ENCODE measurements around the gene ALAD. TPM values are rescaled to one million over a fixed set of nuclear protein-coding genes. Genes with fewer than 3 reads are reported as not detected.
"Not testable (repeated sequence)": the region's sequence is repeated elsewhere in the genome, so short reads cannot be mapped to it uniquely, and the experiment has no call there.

ALAD gene
- total and polyA plus RNA-seq, 9 of the 15 experiments (the other 6 are each of a cell fraction or from before 2014, with no cell fraction given): 1.3 to 12.7 (median 6.8) TPM

GRCh38 chr9:113381909-113382411, 19.1 kb downstream of the ALAD start:
- CTCF ChIA-PET (ENCODE audit: low intra/inter-chr PET ratio): no interaction called here
- Histone ChIP-seq H3K27me3 (ENCODE audit: control insufficient read depth in 2 of 2, insufficient read depth in 2 of 2, low read length in 2 of 2) (no peaks in the 10 kb centered on the region), H3K36me3 (ENCODE audit: control insufficient read depth, insufficient read depth, low read length) (no peaks in the 10 kb centered on the region; the same call in 2 of the 3 replicates), H4K20me1 (replicated peaks; ENCODE audit: control insufficient read depth, insufficient read depth, low read length) (no peaks in the 10 kb centered on the region), H3K4me3 (no peak overlapping the region), H3K9ac (ENCODE audit: insufficient read depth in 1 of 2, low read depth in 2 of 2, low read length in 2 of 2) (no peak overlapping the region), H3K4me2 (ENCODE audit: insufficient read depth, low read length) (no peak overlapping the region), H3K27ac (ENCODE audit: extremely low read depth, low read depth, low read length) (no peak overlapping the region), H2AFZ (ENCODE audit: low read depth, low read length) (peak overlapping the region; percentile 53), H3K79me2 (ENCODE audit: control insufficient read depth, insufficient read depth, low read length) (no peaks in the 10 kb centered on the region), H3K4me1 (replicated peaks in 1 of 2; ENCODE audit: control insufficient read depth in 2 of 2, insufficient read depth in 2 of 2, low read length in 2 of 2) (peaks cover 14 to 19% of the 10 kb centered on the region in 2 experiments; a peak in 4 of 5 replicates), H3K9me3 (replicated peaks; ENCODE audit: control insufficient read depth, insufficient read depth, low read depth, low read length) (no peaks in the 10 kb centered on the region), H3K9me1 (ENCODE audit: control insufficient read depth, insufficient read depth, low read length) (peaks cover 3% of the 10 kb centered on the region)
- in situ Hi-C loops (cut with MboI): no loop called here
- DNase-seq (ENCODE audit: extremely low read depth in 1 of 4, low spot score in 3 of 4): no peak
- 74% methylated on average over 8 of the region's 8 CpGs for WGBS (ENCODE audit: insufficient coverage, low coverage, missing lambda C conversion rate)
- POLR2A ChIA-PET: no interaction called here
- TF ChIP-seq PPARD (CRISPR knock-in tag; IDR thresholded peaks at IDR 0.05): no peak
- no peak for TF ChIP-seq HOMEZ (CRISPR knock-in tag; IDR thresholded peaks at IDR 0.05)
- no peak for TF ChIP-seq CHCHD3 (CRISPR knock-in tag; IDR thresholded peaks at IDR 0.05)
- no peak for TF ChIP-seq CAMTA2 (CRISPR knock-in tag; conservative IDR thresholded peaks at IDR 0.05)
- TF ChIP-seq ZNF146 (CRISPR knock-in tag; IDR thresholded peaks at IDR 0.05; ENCODE audit: unreplicated experiment): no peak
- no peak for TF ChIP-seq FOXK1 (CRISPR knock-in tag; IDR thresholded peaks at IDR 0.05; ENCODE audit: borderline replicate concordance)
- TF ChIP-seq HMG20A (CRISPR knock-in tag; conservative IDR thresholded peaks at IDR 0.05): no peak
- no peak for TF ChIP-seq SFPQ (IDR thresholded peaks at IDR 0.05; ENCODE audit: low read depth, low read length)
- BruUV-seq (replicated peaks): no TSS peak
- no peak for ATAC-seq
- intact Hi-C loops (cut with micrococcal nuclease): no loop called here
- FAIRE-seq: no peak

- peaks cover 18 to 19% of the 10 kb centered on the region in 2 experiments; a peak in 4 of 5 replicates for H3K4me1 ChIP-seq (replicated peaks in 1 of 2; ENCODE audit: control insufficient read depth in 2 of 2, insufficient read depth in 2 of 2, low read length in 2 of 2)
- CTCF ChIA-PET (ENCODE audit: low intra/inter-chr PET ratio); H4K20me1 ChIP-seq (replicated peaks; ENCODE audit: control insufficient read depth, insufficient read depth, low read length); H3K9me3 ChIP-seq (replicated peaks; ENCODE audit: control insufficient read depth, insufficient read depth, low read depth, low read length); H3K9me1 ChIP-seq (ENCODE audit: control insufficient read depth, insufficient read depth, low read length); in situ Hi-C loops (cut with MboI); ATAC-seq; DNase-seq (ENCODE audit: extremely low read depth in 1 of 4, low spot score in 3 of 4); H3K36me3 ChIP-seq (ENCODE audit: control insufficient read depth, insufficient read depth, low read length); H3K9ac ChIP-seq (ENCODE audit: insufficient read depth in 1 of 2, low read depth in 2 of 2, low read length in 2 of 2); FAIRE-seq; H3K27ac ChIP-seq (ENCODE audit: extremely low read depth, low read depth, low read length); BruUV-seq (replicated peaks); POLR2A ChIA-PET; intact Hi-C loops (cut with micrococcal nuclease); H2AFZ ChIP-seq (ENCODE audit: low read depth, low read length); H3K79me2 ChIP-seq (ENCODE audit: control insufficient read depth, insufficient read depth, low read length); H3K4me2 ChIP-seq (ENCODE audit: insufficient read depth, low read length); H3K27me3 ChIP-seq (ENCODE audit: control insufficient read depth in 2 of 2, insufficient read depth in 2 of 2, low read length in 2 of 2); H3K4me3 ChIP-seq: not testable (repeated sequence)
- WGBS (ENCODE audit: insufficient coverage, low coverage, missing lambda C conversion rate): 75% methylated on average over 6 of the region's 7 CpGs
Observed at GRCh38 chr9:113381441-113381840, 19.6 kb downstream of the ALAD start.
